Heart left ventricle (tissue), 16 donors: ENCODE measurements around the gene HMGCL. TPM values are rescaled to one million over a fixed set of nuclear protein-coding genes. Genes with fewer than 3 reads are reported as not detected.

Experiments used
- ATAC-seq, 4 donors: fragments of 200-7000 bp; cut with Tn5 transposase; one replicate each; pipeline ENCODE4 v1.9.1; 2020 to 2022; ENCODE audit warnings: moderate library complexity in 4 of 4, mild to moderate bottlenecking in 3 of 4, moderate number of reproducible peaks in 1 of 4
- DNase-seq, 5 donors: peaks; one replicate each; pipeline ENCODE4 v3.0.0-alpha.2; 2020
- H3K27ac ChIP-seq, 12 donors: fragments of 200-600 bp; sonication (generic) in 4 of 12; one replicate each; pipeline versions ENCODE4 v1.5.0 to v1.8.0; 2016 to 2022; ENCODE audit warnings: mild to moderate bottlenecking in 2 of 12
- H3K27me3 ChIP-seq, 9 donors: fragments of 200-600 bp; sonication (generic) in 2 of 9; one replicate each; pipeline versions ENCODE4 v1.5.1 to v1.8.0; 2016 to 2022; ENCODE audit warnings: mild to moderate bottlenecking in 3 of 9
- H3K36me3 ChIP-seq, 9 donors: fragments of 200-600 bp; sonication (generic) in 2 of 9; one replicate each; pipeline versions ENCODE4 v1.5.0 to v1.8.0; 2018 to 2022; ENCODE audit warnings: mild to moderate bottlenecking in 2 of 9
- H3K4me1 ChIP-seq, 12 donors: fragments of 200-600 bp; sonication (generic) in 4 of 12; one replicate each; pipeline versions ENCODE4 v1.5.0 to v1.8.0; 2016 to 2022; ENCODE audit warnings: mild to moderate bottlenecking in 3 of 12
- H3K4me3 ChIP-seq, 12 donors: fragments of 200-600 bp; sonication (generic) in 4 of 12; one replicate each; pipeline versions ENCODE4 v1.5.0 to v1.8.0; 2017 to 2022; ENCODE audit warnings: mild to moderate bottlenecking in 9 of 12, moderate library complexity in 4 of 12
- H3K9me3 ChIP-seq, 12 donors: fragments of 200-600 bp; sonication (generic) in 4 of 12; one replicate each; pipeline versions ENCODE4 v1.5.0 to v1.8.0; 2016 to 2022; ENCODE audit warnings: mild to moderate bottlenecking in 1 of 12
- CTCF ChIP-seq, 12 donors: fragments of 200-600 bp; sonication (generic) in 4 of 12; IDR thresholded peaks; one replicate each; pipeline versions ENCODE4 v1.5.0 to v1.8.0; 2018 to 2022; ENCODE audit warnings: antibody characterized with exemption in 12 of 12, mild to moderate bottlenecking in 5 of 12
- POLR2A ChIP-seq, 2 donors: fragments of 450-650 bp; IDR thresholded peaks; one replicate each; pipeline ENCODE4 v1.6.1; 2017; ENCODE audit warnings: antibody characterized with exemption in 2 of 2, mild to moderate bottlenecking in 2 of 2, moderate library complexity in 2 of 2
- WGBS, 4 donors: extraction: QIAGEN DNeasy Blood & Tissue Kit in 2 of 4; methylation state at CpG; one replicate each; pipeline versions ENCODE4 v1.1.5 to v1.1.7; 2013 to 2018; 5-methylcytosine and 5-hydroxymethylcytosine counted together
- intact Hi-C, 10 donors: fragments of 100-400 bp; cut with DNase I; formaldehyde crosslinking; loops; one replicate each; pipeline versions ENCODE4 v1.11.1 to v1.14.2; 2022
- polyA plus RNA-seq, 2 donors: library from polyadenylated mRNA; stranded (reverse); fragments of 200-250 nt; gene quantifications; one replicate each; pipeline ENCODE4 v1.2.3, GENCODE V29; 2013
- total RNA-seq, 9 donors: library from RNA; depleted of rRNA in 2 of 9; stranded (reverse); fragments of >200 nt in 2 of 9; fragmentation: NEBNext Ultra II Directional in 3 of 9; extraction: Animal tissue kit (Norgen Biotek cat#: 25700) in 3 of 9; gene quantifications; one replicate each; pipeline versions ENCODE4 v1.1.0 to v1.2.4, GENCODE V29; 2016 to 2023
- donor health status: ischemic (EF 13 %, LVEDD 7.1; RV severe dilation, severe dysfunction).
- donor health status: healthy with polysubstance abuse.
- donor health status: DM: no; HTN: yes; CAD: no.
- donor health status: DM: no; HTN: no; CAD: no.
- donor health status: ischemic (EF 25% LVEDD 6.9; RV normal size, moderate dysfunction).
- donor health status: ischemic (EF 25% LVEDD 5.7; RV mildly dilated, moderate dysfunction).
- donor health status: healthy.
- donor health status: DM: yes; HTN: yes; CAD: no.
- donor health status: ischemic (EF 35%, LVEDD 5.7; RV mildly dilated, moderate dysfunction).
- donor health status: nonischemic (EF 11% LVEDD 7.7; RV severe dilation, severe dysfunction).
- donor health status: DM: yes; HTN: yes; CAD: no.
- donor health status: PGD.
- donor health status: ischemic (EF 29% LVEDD 5.4; RV normal size, mild dysfunction).
- donor health status: nonischemic (EF 23%, LVEDD 6.1; RV moderate dilation, normal function).

Gene HMGCL
- total and polyA plus RNA-seq, 11 donors, result 22.0 to 44.3 (median 38.8) TPM

GRCh38 chr1:23791516-23792047, 33.6 kb downstream of the HMGCL start:
- WGBS, 4 donors, result 1 to 2% (median 2%) methylated on average over 15 of the region's 15 CpGs
- peak in 3 of 4 donors; percentile 1 to 10 (median 5) for ATAC-seq
- no peaks in the 10 kb centered on the region for H3K27me3 ChIP-seq
- no peak for TF ChIP-seq POLR2A (IDR thresholded peaks at IDR 0.05)
- no peak for TF ChIP-seq CTCF (IDR thresholded peaks at IDR 0.05)
- H3K4me1 ChIP-seq, result peaks cover 4 to 40% (median 27%) of the 10 kb centered on the region in 12 donors
- H3K4me3 ChIP-seq, result peak overlapping the region; percentile 48 to 91 (median 78)
- intact Hi-C loops, result no loop called here
- H3K36me3 ChIP-seq, result peaks cover 0 to 56% (median 37%) of the 10 kb centered on the region in 9 donors
- H3K27ac ChIP-seq, result peak overlapping the region; percentile 26 to 87 (median 71)
- peak in 2 of 5 donors; percentile 32 to 48 for DNase-seq
- H3K9me3 ChIP-seq, result no peaks in the 10 kb centered on the region

- intact Hi-C loops, result no loop called here
- Histone ChIP-seq H3K27me3 (no peaks in the 10 kb centered on the region), H3K4me3 (peak within 1 kb of the TSS; percentile 48 to 91 (median 78)), H3K36me3 (peaks cover 0 to 60% (median 42%) of the 10 kb centered on the region in 9 donors), H3K9me3 (no peaks in the 10 kb centered on the region), H3K27ac (peak within 1 kb of the TSS; percentile 26 to 87 (median 71)), H3K4me1 (peaks cover 4 to 40% (median 27%) of the 10 kb centered on the region in 12 donors)
- 1 to 2% (median 1%) methylated on average over 22 to 47 of the region's 47 CpGs for WGBS, 4 donors
- ATAC-seq, result peak; percentile 85 to 96 (median 90)
- peak in 1 of 12 donors; percentile 3 for TF ChIP-seq CTCF (IDR thresholded peaks at IDR 0.05)
- TF ChIP-seq POLR2A (IDR thresholded peaks at IDR 0.05), result peak in 1 of 2 donors; percentile 35
- DNase-seq, result peak; percentile 95 to 97 (median 96)
Measured at GRCh38 chr1:23790696-23791515, 34.3 kb downstream of the HMGCL start, which contains the start of gene LYPLA2. TSS of gene LYPLA2 (plus strand) at chr1:23791145. CDS start at chr1:23792683, 1,538 bp downstream.

GRCh38 chr1:23788695-23789094, 36.5 kb downstream of the HMGCL start:
- Histone ChIP-seq H3K4me1 (peaks cover 4 to 35% (median 27%) of the 10 kb centered on the region in 12 donors), H3K27me3 (no peaks in the 10 kb centered on the region), H3K4me3 (no peak overlapping the region), H3K9me3 (no peaks in the 10 kb centered on the region), H3K36me3 (peaks cover 0 to 62% (median 52%) of the 10 kb centered on the region in 9 donors), H3K27ac (no peak overlapping the region)
- no peak for ATAC-seq
- peak in 1 of 5 donors; percentile 12 for DNase-seq
- no peak for TF ChIP-seq CTCF (IDR thresholded peaks at IDR 0.05)
- TF ChIP-seq POLR2A (IDR thresholded peaks at IDR 0.05), result no peak
- intact Hi-C loops, result no loop called here
- WGBS, 4 donors, result 94 to 97% (median 95%) methylated on average over 3 of the region's 3 CpGs

GRCh38 chr1:23787701-23788100, 37.5 kb downstream of the HMGCL start:
- Histone ChIP-seq H3K9me3 (no peaks in the 10 kb centered on the region), H3K27me3 (no peaks in the 10 kb centered on the region), H3K36me3 (peaks cover 0 to 65% (median 54%) of the 10 kb centered on the region in 9 donors), H3K27ac (no peak overlapping the region), H3K4me3 (no peak overlapping the region), H3K4me1 (peaks cover 4 to 25% (median 19%) of the 10 kb centered on the region in 12 donors)
- WGBS, 4 donors, result 78 to 88% (median 85%) methylated on average over 3 of the region's 3 CpGs
- DNase-seq (peak in 1 of 5 donors; percentile 9), ATAC-seq (no peak)
- intact Hi-C loops, result no loop called here
- TF ChIP-seq POLR2A (IDR thresholded peaks at IDR 0.05) (no peak), CTCF (IDR thresholded peaks at IDR 0.05) (no peak)
